SU-DHL-6 (cell line): Measurements from ENCODE around the gene PTPN13.

Experiments used
- H2AFZ ChIP-seq: fragments of 200-600 bp; sonication (generic); 2 replicates; pipeline ENCODE4 v1.6.1; 2014; ENCODE audit warnings: low read depth, mild to moderate bottlenecking, moderate library complexity, mixed read lengths, antibody characterized with exemption, low read length; ENCODE audit not compliant: severe bottlenecking
- H3F3A ChIP-seq: fragments of 200-600 bp; shearing (Covaris generic); 2 replicates; pipeline ENCODE4 v1.6.0; 2016; ENCODE audit warnings: antibody characterized with exemption, mild to moderate bottlenecking; ENCODE audit not compliant: insufficient read depth
- H3K27ac ChIP-seq: fragments of 200-600 bp; sonication (generic); 2 replicates; pipeline ENCODE4 v1.5.1; 2016; ENCODE audit warnings: low read depth, mild to moderate bottlenecking, low read length, moderate library complexity, mixed read lengths
- H3K27me3 ChIP-seq: fragments of 200-600 bp; sonication (generic), shearing (Covaris generic); 2 replicates; pipeline ENCODE4 v1.6.0; 2014; ENCODE audit warnings: mild to moderate bottlenecking, low read length
- H3K36me3 ChIP-seq: fragments of 200-600 bp; sonication (generic); 2 replicates; pipeline ENCODE4 v1.6.1; 2014; ENCODE audit warnings: mild to moderate bottlenecking, low read length, mixed read lengths
- H3K4me2 ChIP-seq: fragments of 300-600, 200-600 bp; shearing (Covaris generic), sonication (generic); 2 replicates; pipeline ENCODE4 v1.6.0; 2014; ENCODE audit warnings: low read length, low read depth, mild to moderate bottlenecking; ENCODE audit not compliant: poor library complexity, severe bottlenecking
- H3K4me3 ChIP-seq: fragments of 200-600 bp; sonication (generic); 2 replicates; pipeline ENCODE4 v1.5.1; 2014; ENCODE audit warnings: antibody characterized with exemption, low read length, mild to moderate bottlenecking, mixed read lengths; ENCODE audit not compliant: insufficient read depth, poor library complexity, severe bottlenecking
- H3K79me2 ChIP-seq: fragments of 200-600 bp; sonication (generic); 2 replicates; pipeline ENCODE4 v1.6.1; 2014; ENCODE audit warnings: mild to moderate bottlenecking, low read length, moderate library complexity; ENCODE audit not compliant: insufficient read depth
- H3K9ac ChIP-seq: fragments of 200-600 bp; sonication (generic); 2 replicates; pipeline ENCODE4 v1.7.0; 2014; ENCODE audit warnings: mild to moderate bottlenecking, low read length
- H3K9me2 ChIP-seq: fragments of 200-600 bp; sonication (generic); replicated peaks from 2 replicates; pipeline ENCODE4 v1.6.1; 2014; ENCODE audit warnings: low read length; ENCODE audit not compliant: insufficient read depth
- H3K9me3 ChIP-seq: fragments of 200-600 bp; sonication (generic); 2 replicates; pipeline ENCODE4 v1.6.1; 2014; ENCODE audit warnings: low read length, mixed read lengths; ENCODE audit not compliant: insufficient read depth
- H4K20me1 ChIP-seq: fragments of 200-600 bp; sonication (generic); 2 replicates; pipeline ENCODE4 v1.6.1; 2014; ENCODE audit warnings: low read depth, mild to moderate bottlenecking, antibody characterized with exemption, low read length, moderate library complexity, mixed read lengths
- EZH2phosphoT487 ChIP-seq: fragments of 200-600 bp; sonication (generic), shearing (Covaris generic); conservative IDR thresholded peaks from 2 replicates; pipeline ENCODE4 v1.6.1; 2018; ENCODE audit warnings: mild to moderate bottlenecking, antibody characterized with exemption, low read length, moderate library complexity, mixed read lengths
- TF ChIP-seq, protein P1 (sequence below): fragments of 200-600 bp; sonication (generic); IDR thresholded peaks from one replicate; pipeline ENCODE4 v1.5.1; 2017; ENCODE audit warnings: antibody characterized with exemption, mild to moderate bottlenecking, low read length, moderate library complexity; ENCODE audit not compliant: insufficient read depth, poor library complexity, severe bottlenecking

The PTPN13 gene

DNA sequence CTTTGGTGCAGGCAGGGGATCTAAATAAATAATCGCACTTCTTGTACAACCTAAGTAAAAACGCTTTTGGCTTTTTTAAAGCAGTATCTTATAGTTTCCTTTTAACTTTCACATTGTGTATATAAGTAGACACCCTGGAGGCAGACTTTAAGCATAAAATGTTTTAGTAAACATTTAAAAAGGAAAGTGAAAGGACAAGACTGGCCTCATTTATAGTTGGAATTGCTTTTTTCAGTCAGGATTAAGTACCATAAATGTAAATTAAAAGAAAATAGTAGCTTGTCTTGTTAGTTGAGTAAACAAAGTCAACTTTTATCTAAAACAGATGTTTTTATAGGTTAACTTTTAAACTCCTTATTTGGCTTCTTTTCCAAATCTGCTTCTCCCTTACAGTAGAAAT, 39.7 kb downstream of the PTPN13 start:
- no peaks in the 10 kb centered on the region for H3K9me2 ChIP-seq
- H3K4me3 ChIP-seq, result no peak overlapping the region
- H3K79me2 ChIP-seq, result no peaks in the 10 kb centered on the region

DNA sequence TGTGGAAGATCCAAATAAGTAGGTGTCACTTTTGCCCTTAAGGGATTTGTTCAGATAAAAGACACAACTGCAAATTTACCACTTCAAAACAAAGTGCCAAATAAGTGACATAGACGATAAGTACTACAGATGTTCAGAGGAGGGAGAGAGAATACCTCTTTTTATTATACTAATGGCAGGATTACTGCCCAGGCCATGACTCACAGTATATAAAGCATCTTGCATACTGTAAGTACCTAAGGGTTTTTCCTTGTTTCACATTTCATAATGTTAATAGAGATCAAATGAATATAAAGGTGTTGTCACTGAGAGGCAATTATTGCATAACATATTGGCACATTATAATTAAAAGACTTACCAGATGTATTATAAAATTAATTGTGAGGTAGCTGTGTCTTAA, 46.4 kb downstream of the PTPN13 start:
- Histone ChIP-seq H2AFZ (no peak overlapping the region), H3K27me3 (no peaks in the 10 kb centered on the region), H3K4me2 (no peak overlapping the region), H3K79me2 (no peaks in the 10 kb centered on the region), H3K36me3 (no peaks in the 10 kb centered on the region), H3K9ac (no peak overlapping the region), H3K9me3 (no peaks in the 10 kb centered on the region), H3K27ac (no peak overlapping the region), H3F3A (no peaks in the 10 kb centered on the region), H4K20me1 (no peaks in the 10 kb centered on the region), H3K4me3 (no peak overlapping the region), H3K9me2 (no peaks in the 10 kb centered on the region)
- TF ChIP-seq, protein P1, sequence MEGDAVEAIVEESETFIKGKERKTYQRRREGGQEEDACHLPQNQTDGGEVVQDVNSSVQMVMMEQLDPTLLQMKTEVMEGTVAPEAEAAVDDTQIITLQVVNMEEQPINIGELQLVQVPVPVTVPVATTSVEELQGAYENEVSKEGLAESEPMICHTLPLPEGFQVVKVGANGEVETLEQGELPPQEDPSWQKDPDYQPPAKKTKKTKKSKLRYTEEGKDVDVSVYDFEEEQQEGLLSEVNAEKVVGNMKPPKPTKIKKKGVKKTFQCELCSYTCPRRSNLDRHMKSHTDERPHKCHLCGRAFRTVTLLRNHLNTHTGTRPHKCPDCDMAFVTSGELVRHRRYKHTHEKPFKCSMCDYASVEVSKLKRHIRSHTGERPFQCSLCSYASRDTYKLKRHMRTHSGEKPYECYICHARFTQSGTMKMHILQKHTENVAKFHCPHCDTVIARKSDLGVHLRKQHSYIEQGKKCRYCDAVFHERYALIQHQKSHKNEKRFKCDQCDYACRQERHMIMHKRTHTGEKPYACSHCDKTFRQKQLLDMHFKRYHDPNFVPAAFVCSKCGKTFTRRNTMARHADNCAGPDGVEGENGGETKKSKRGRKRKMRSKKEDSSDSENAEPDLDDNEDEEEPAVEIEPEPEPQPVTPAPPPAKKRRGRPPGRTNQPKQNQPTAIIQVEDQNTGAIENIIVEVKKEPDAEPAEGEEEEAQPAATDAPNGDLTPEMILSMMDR, result no peak
- no peak for TF ChIP-seq EZH2phosphoT487

More for the DNA sequence above, 39.7 kb downstream of the PTPN13 start:
- no peak overlapping the region for H3K4me2 ChIP-seq
- H2AFZ ChIP-seq, result no peak overlapping the region
- no peak overlapping the region for H3K27ac ChIP-seq
- no peaks in the 10 kb centered on the region for H3K9me3 ChIP-seq
- no peaks in the 10 kb centered on the region for H3K36me3 ChIP-seq
- no peaks in the 10 kb centered on the region for H3F3A ChIP-seq
- H4K20me1 ChIP-seq, result no peaks in the 10 kb centered on the region
- TF ChIP-seq EZH2phosphoT487, result no peak
- TF ChIP-seq, protein P1, result no peak
- H3K9ac ChIP-seq, result no peak overlapping the region
- H3K27me3 ChIP-seq, result no peaks in the 10 kb centered on the region

DNA sequence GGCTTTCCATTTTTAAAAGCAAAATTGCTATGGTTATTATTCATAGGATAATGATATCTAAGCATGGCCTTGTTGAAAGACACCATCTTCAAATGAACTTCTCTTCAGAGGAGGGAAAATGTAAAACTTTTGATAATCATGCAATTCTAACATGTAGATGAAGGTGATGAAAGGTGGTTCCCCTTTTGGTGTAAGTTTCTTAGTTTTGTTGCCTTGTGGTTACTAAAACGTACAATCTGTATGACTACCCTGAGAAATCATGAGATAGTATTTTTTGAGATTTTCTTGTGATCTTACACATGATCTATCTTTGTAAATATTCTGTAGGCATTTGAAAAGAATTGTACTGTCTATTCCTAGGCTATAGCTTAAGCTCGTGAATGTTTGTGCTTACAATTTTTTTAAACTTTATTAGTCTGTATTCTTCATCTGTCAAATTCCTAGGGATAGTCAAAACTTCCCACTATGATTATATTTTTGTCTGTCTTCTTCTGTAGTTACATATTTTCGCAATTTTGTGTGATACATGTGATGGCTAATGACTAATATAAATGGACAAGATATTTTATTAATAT, 47.5 kb downstream of the PTPN13 start:
- Histone ChIP-seq H3K4me3 (no peak overlapping the region), H3F3A (no peaks in the 10 kb centered on the region)
- TF ChIP-seq, protein P1, result no peak
- no peak for TF ChIP-seq EZH2phosphoT487

More for the DNA sequence above, 47.5 kb downstream of the PTPN13 start:
- H3K36me3 ChIP-seq, result no peaks in the 10 kb centered on the region
- H3K27me3 ChIP-seq, result no peaks in the 10 kb centered on the region
- no peak overlapping the region for H2AFZ ChIP-seq
- no peak overlapping the region for H3K9ac ChIP-seq
- no peak overlapping the region for H3K4me2 ChIP-seq
- H3K9me2 ChIP-seq, result no peaks in the 10 kb centered on the region
- no peak overlapping the region for H3K27ac ChIP-seq
- H3K79me2 ChIP-seq, result no peaks in the 10 kb centered on the region
- H4K20me1 ChIP-seq, result no peaks in the 10 kb centered on the region
- no peaks in the 10 kb centered on the region for H3K9me3 ChIP-seq
